Neural cell (in vitro differentiated cells): ENCODE measurements around the gene SPSB4.

Source experiments
- MXI1 ChIP-seq: fragments of 450-650 bp; conservative IDR thresholded peaks from 2 replicates; pipeline ENCODE4 v1.6.1; 2014; ENCODE audit warnings: antibody characterized with exemption, mild to moderate bottlenecking; ENCODE audit not compliant: poor library complexity, severe bottlenecking
- TF ChIP-seq, protein P1 (sequence below): fragments of 450-650 bp; IDR thresholded peaks from 2 replicates; pipeline ENCODE4 v1.5.1; 2014; ENCODE audit warnings: antibody characterized with exemption, mild to moderate bottlenecking, moderate library complexity; ENCODE audit not compliant: poor library complexity, severe bottlenecking

DNA sequence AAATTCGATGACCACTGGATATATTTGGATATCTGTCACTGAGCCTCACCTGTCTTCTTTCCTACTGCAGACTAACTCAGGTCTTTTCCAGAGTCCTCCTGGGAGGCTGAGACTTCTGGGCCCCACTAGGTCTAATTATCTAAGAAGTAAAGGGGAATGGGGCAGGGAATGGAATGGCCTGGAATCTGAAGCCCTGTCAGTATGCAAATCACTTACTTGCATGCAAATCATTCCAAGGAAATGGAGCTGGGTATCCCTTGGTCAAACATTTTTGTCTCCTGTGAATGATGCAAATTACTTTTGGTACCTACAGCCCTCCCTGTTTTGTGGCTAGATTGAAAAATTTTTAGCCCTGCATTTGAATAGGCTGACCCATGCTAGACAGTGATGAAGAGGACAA lies 5.3 kb upstream of the SPSB4 start:
- TF ChIP-seq MXI1, result no peak
- TF ChIP-seq, protein P1, sequence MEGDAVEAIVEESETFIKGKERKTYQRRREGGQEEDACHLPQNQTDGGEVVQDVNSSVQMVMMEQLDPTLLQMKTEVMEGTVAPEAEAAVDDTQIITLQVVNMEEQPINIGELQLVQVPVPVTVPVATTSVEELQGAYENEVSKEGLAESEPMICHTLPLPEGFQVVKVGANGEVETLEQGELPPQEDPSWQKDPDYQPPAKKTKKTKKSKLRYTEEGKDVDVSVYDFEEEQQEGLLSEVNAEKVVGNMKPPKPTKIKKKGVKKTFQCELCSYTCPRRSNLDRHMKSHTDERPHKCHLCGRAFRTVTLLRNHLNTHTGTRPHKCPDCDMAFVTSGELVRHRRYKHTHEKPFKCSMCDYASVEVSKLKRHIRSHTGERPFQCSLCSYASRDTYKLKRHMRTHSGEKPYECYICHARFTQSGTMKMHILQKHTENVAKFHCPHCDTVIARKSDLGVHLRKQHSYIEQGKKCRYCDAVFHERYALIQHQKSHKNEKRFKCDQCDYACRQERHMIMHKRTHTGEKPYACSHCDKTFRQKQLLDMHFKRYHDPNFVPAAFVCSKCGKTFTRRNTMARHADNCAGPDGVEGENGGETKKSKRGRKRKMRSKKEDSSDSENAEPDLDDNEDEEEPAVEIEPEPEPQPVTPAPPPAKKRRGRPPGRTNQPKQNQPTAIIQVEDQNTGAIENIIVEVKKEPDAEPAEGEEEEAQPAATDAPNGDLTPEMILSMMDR, result no peak
